IMR-90 (cell line): ENCODE measurements around the gene CALR3. TPM values are rescaled to one million over a fixed set of nuclear protein-coding genes. Genes with fewer than 3 reads are reported as not detected.

ENCODE experiments used
- ATAC-seq: fragments of 200-7000 bp; cut with Tn5 transposase; 2 replicates; pipeline ENCODE4 v1.9.1; 2020; ENCODE audit warnings: low read depth, mild to moderate bottlenecking, moderate library complexity
- BruUV-seq: library from RNA; stranded (reverse); fragments of 400-500 nt; replicated peaks from 2 replicates; lab custom pipeline; 2021; lab: Mats Ljungman, UMichigan
- CTCF ChIA-PET: fragments of 300-600 bp; formaldehyde crosslinking; extraction: SDS; loops from one replicate; lab custom pipeline; 2021; ENCODE audit warnings: antibody characterized with exemption; lab: Yijun Ruan, JAX
- POLR2A ChIA-PET: fragments of 300-600 bp; sonication (Branson Sonifier 250); formaldehyde crosslinking; loops from one replicate; lab custom pipeline; 2022; ENCODE audit warnings: antibody characterized with exemption; ENCODE audit not compliant: unreplicated experiment; lab: Charles Lee
- DNase-seq: peaks from one replicate; pipeline ENCODE4 v3.0.0; 2013
- H2AFZ ChIP-seq: replicated peaks from 2 replicates; pipeline ENCODE3; 2013; ENCODE audit warnings: low read length, mild to moderate bottlenecking; ENCODE audit not compliant: poor library complexity
- H2AK5ac ChIP-seq: 2 replicates; pipeline ENCODE4 v1.6.1; 2013; ENCODE audit warnings: low read depth, low read length, inconsistent platforms
- H2AK9ac ChIP-seq: replicated peaks from 2 replicates; pipeline ENCODE3; 2013; ENCODE audit warnings: mild to moderate bottlenecking, low read depth, low read length, moderate library complexity; ENCODE audit not compliant: poor library complexity
- H2BK120ac ChIP-seq: 2 replicates; pipeline ENCODE4 v1.6.1; 2013; ENCODE audit warnings: low read depth, low read length, inconsistent platforms
- H2BK15ac ChIP-seq: 3 replicates; pipeline ENCODE4 v1.6.1; 2013; ENCODE audit warnings: low read depth, low read length, inconsistent platforms
- H2BK20ac ChIP-seq: 2 replicates; pipeline ENCODE4 v1.6.1; 2013; ENCODE audit warnings: low read depth, mild to moderate bottlenecking, inconsistent platforms, low read length, moderate library complexity
- H2BK5ac ChIP-seq: 2 replicates; pipeline ENCODE4 v1.6.1; 2013; ENCODE audit warnings: mild to moderate bottlenecking, low read depth, low read length, inconsistent platforms; ENCODE audit not compliant: poor library complexity, severe bottlenecking
- H3K14ac ChIP-seq: replicated peaks from 2 replicates; pipeline ENCODE4 v1.6.1; 2013; ENCODE audit warnings: low read depth, low read length, inconsistent platforms
- H3K18ac ChIP-seq: 2 replicates; pipeline ENCODE4 v1.6.1; 2013; ENCODE audit warnings: low read depth, low read length, control low read depth
- H3K23ac ChIP-seq: 2 replicates; pipeline ENCODE4 v1.6.1; 2013; ENCODE audit warnings: low read depth, low read length, inconsistent platforms
- H3K27ac ChIP-seq: 2 replicates; pipeline ENCODE4 v1.5.1; 2013; ENCODE audit warnings: mild to moderate bottlenecking, control low read depth, low read length; ENCODE audit not compliant: insufficient read depth
- H3K27me3 ChIP-seq: 2 replicates; pipeline ENCODE4 v1.6.1; 2013; ENCODE audit warnings: low read length; ENCODE audit not compliant: control insufficient read depth, insufficient read depth
- H3K36me3 ChIP-seq: 2 replicates; pipeline ENCODE4 v1.6.1; 2013; ENCODE audit warnings: low read length, mixed read lengths; ENCODE audit not compliant: control insufficient read depth, insufficient read depth
- H3K4ac ChIP-seq: 2 replicates; pipeline ENCODE4 v1.6.1; 2013; ENCODE audit warnings: low read depth, low read length, inconsistent platforms
- H3K4me1 ChIP-seq: 2 replicates; pipeline ENCODE4 v1.6.1; 2013; ENCODE audit warnings: low read length, mixed read lengths; ENCODE audit not compliant: control insufficient read depth, insufficient read depth
- H3K4me2 ChIP-seq: 2 replicates; pipeline ENCODE4 v1.6.1; 2013; ENCODE audit warnings: low read depth, mild to moderate bottlenecking, control low read depth, low read length, moderate library complexity
- H3K4me3 ChIP-seq: 2 replicates; pipeline ENCODE4 v1.5.1; 2013; ENCODE audit warnings: low read depth, mild to moderate bottlenecking, control low read depth, low read length, moderate library complexity; ENCODE audit not compliant: insufficient read depth
- H3K56ac ChIP-seq: 2 replicates; pipeline ENCODE4 v1.6.1; 2013; ENCODE audit warnings: low read length, inconsistent platforms; ENCODE audit not compliant: insufficient read depth; ENCODE audit errors: extremely low read depth
- H3K79me1 ChIP-seq, 2 experiments: 2 replicates each; pipeline ENCODE4 v1.6.1; 2013; ENCODE audit warnings: low read length in 2 of 2, inconsistent platforms in 1 of 2, low read depth in 1 of 2
- H3K9ac ChIP-seq: 2 replicates; pipeline ENCODE4 v1.6.1; 2013; ENCODE audit warnings: low read depth, low read length, control low read depth
- H3K9me1 ChIP-seq: 2 replicates; pipeline ENCODE4 v1.6.1; 2013; ENCODE audit warnings: low read length, inconsistent platforms; ENCODE audit not compliant: insufficient read depth
- H3K9me3 ChIP-seq: 2 replicates; pipeline ENCODE4 v1.6.1; 2013; ENCODE audit warnings: low read length; ENCODE audit not compliant: control insufficient read depth, insufficient read depth
- H4K20me1 ChIP-seq: 2 replicates; pipeline ENCODE4 v1.6.1; 2013; ENCODE audit warnings: low read length, inconsistent platforms; ENCODE audit not compliant: insufficient read depth
- H4K5ac ChIP-seq: 2 replicates; pipeline ENCODE4 v1.6.1; 2013; ENCODE audit warnings: mild to moderate bottlenecking, low read depth, low read length, control low read depth
- H4K8ac ChIP-seq, 2 experiments: 2 replicates each; pipeline ENCODE4 v1.6.1; 2013; ENCODE audit warnings: low read depth in 2 of 2, low read length in 2 of 2, control low read depth in 1 of 2, inconsistent platforms in 1 of 2
- H4K91ac ChIP-seq: 2 replicates; pipeline ENCODE4 v1.6.1; 2013; ENCODE audit warnings: low read depth, low read length, inconsistent platforms; ENCODE audit not compliant: insufficient read depth
- BHLHE40 ChIP-seq: fragments of 150-350 bp; IDR thresholded peaks from 2 replicates; pipeline ENCODE4 v1.6.1; 2016; ENCODE audit warnings: mild to moderate bottlenecking, low read depth, low read length
- CEBPB ChIP-seq: IDR thresholded peaks from 2 replicates; pipeline ENCODE4 v1.6.1; 2012; ENCODE audit warnings: low read depth, low read length, improper control_type of control experiment
- CHD1 ChIP-seq: IDR thresholded peaks from 2 replicates; pipeline ENCODE4 v1.6.1; 2012; ENCODE audit warnings: low read depth, low read length, improper control_type of control experiment
- ELK1 ChIP-seq: fragments of 150-350 bp; IDR thresholded peaks from 2 replicates; pipeline ENCODE4 v1.6.1; 2016; ENCODE audit warnings: low read depth, mild to moderate bottlenecking, low read length, moderate library complexity, borderline replicate concordance
- FOS ChIP-seq: fragments of 150-350 bp; IDR thresholded peaks from 2 replicates; pipeline ENCODE4 v1.6.1; 2016; ENCODE audit warnings: low read depth, low read length
- MAFK ChIP-seq: IDR thresholded peaks from 2 replicates; pipeline ENCODE4 v1.6.1; 2012; ENCODE audit warnings: low read depth, low read length, improper control_type of control experiment
- MAZ ChIP-seq: IDR thresholded peaks from 2 replicates; pipeline ENCODE4 v1.6.1; 2012; ENCODE audit warnings: low read depth, mild to moderate bottlenecking, low read length, improper control_type of control experiment, moderate library complexity, borderline replicate concordance
- MXI1 ChIP-seq: IDR thresholded peaks from 2 replicates; pipeline ENCODE4 v1.6.1; 2012; ENCODE audit warnings: low read depth, mild to moderate bottlenecking, low read length, moderate library complexity, borderline replicate concordance
- NFE2L2 ChIP-seq: fragments of 150-350 bp; IDR thresholded peaks from 2 replicates; pipeline ENCODE4 v1.6.1; 2016; ENCODE audit warnings: low read depth, mild to moderate bottlenecking, low read length
- POLR2A ChIP-seq: IDR thresholded peaks from 2 replicates; pipeline ENCODE4 v1.6.1; 2012; ENCODE audit warnings: mild to moderate bottlenecking, low read depth, low read length
- RAD21 ChIP-seq: IDR thresholded peaks from 2 replicates; pipeline ENCODE4 v1.6.1; 2012; ENCODE audit warnings: low read length, improper control_type of control experiment
- RCOR1 ChIP-seq: IDR thresholded peaks from 2 replicates; pipeline ENCODE4 v1.6.1; 2012; ENCODE audit warnings: mild to moderate bottlenecking, low read length, improper control_type of control experiment; ENCODE audit not compliant: insufficient replicate concordance
- RFX5 ChIP-seq: IDR thresholded peaks from 2 replicates; pipeline ENCODE4 v1.8.0; 2012; ENCODE audit warnings: low read depth, mild to moderate bottlenecking, low read length, moderate library complexity
- SMC3 ChIP-seq: fragments of 150-350 bp; IDR thresholded peaks from 2 replicates; pipeline ENCODE4 v1.6.1; 2016; ENCODE audit warnings: low read depth, mild to moderate bottlenecking, antibody characterized with exemption, low read length, moderate library complexity
- USF2 ChIP-seq: fragments of 150-350 bp; IDR thresholded peaks from 2 replicates; pipeline ENCODE4 v1.6.1; 2017; ENCODE audit warnings: mild to moderate bottlenecking, antibody characterized with exemption, low read length, low read depth
- WGBS, 2 experiments: methylation state at CpG; one replicate each; pipeline versions ENCODE4 v1.1.5 to v1.1.7; 2013; ENCODE audit warnings: missing lambda C conversion rate in 2 of 2; ENCODE audit not compliant: insufficient read length in 1 of 2; ENCODE audit errors: extremely low coverage in 2 of 2; 5-methylcytosine and 5-hydroxymethylcytosine counted together
- dilution Hi-C: fragments of 300-500 bp; cut with HindIII; formaldehyde crosslinking; loops from one replicate; pipeline ENCODE4 v1.14.3; 2018; ENCODE audit warnings: low sequenced_read_pairs; ENCODE audit not compliant: unreplicated experiment
- in situ Hi-C: fragments of 300-500 bp; cut with MboI; formaldehyde crosslinking; loops from 3 replicates; pipeline ENCODE4 v1.14.3; 2019; ENCODE audit warnings: low sequenced_read_pairs, inconsistent platforms, mixed read lengths
- intact Hi-C: fragments of 100-400 bp; cut with micrococcal nuclease; formaldehyde crosslinking; loops from 2 replicates; pipeline ENCODE4 v1.10.0; 2022
- polyA plus RNA-seq, 3 experiments: library from polyadenylated mRNA; depleted of rRNA; stranded (reverse); fragments of >200 nt; gene quantifications; 2 replicates each; pipeline ENCODE4 v1.2.3, GENCODE V29; 2012; ENCODE audit warnings: low replicate concordance in 1 of 3
- total RNA-seq: library from RNA; depleted of rRNA; stranded (reverse); fragments of >200 nt; gene quantifications from 2 replicates; pipeline ENCODE4 v1.2.3, GENCODE V29; 2012
- TF ChIP-seq, protein P1 (sequence below): conservative IDR thresholded peaks from 2 replicates; pipeline ENCODE4 v1.5.1; 2012; ENCODE audit warnings: mild to moderate bottlenecking, low read depth, low read length, improper control_type of control experiment

CALR3 gene
- total and polyA plus RNA-seq, 2 of the 4 experiments (the other 2 are of a cell fraction), result not detected

DNA sequence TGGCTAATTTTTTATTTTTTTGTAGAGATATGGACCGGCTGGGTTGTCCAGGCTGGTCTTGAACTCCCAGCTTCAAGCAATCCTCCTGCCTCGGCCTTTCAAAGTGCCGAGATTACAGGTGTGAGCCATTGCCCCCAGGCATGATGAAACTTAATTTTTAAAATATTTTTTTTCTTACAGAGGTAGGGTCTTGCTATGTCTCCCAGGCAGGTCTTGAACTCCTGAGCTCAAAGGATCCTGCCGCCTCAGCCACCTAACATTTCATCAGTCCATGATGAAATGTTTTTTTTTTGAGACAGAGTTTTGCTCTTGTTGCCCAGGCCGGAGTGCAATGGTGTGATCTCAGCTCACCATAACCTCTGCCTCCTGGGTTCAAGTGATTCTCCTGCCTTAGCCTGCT, 12.6 kb upstream of the CALR3 start:
- ATAC-seq, result no peak
- no CpG with 5 or more reads among the region's 5 CpGs for WGBS, 2 experiments
- POLR2A ChIA-PET, result no interaction called here

More for the DNA sequence above, 12.6 kb upstream of the CALR3 start:
- Histone ChIP-seq H3K27me3 (no peaks in the 10 kb centered on the region), H3K56ac (no peak overlapping the region), H2BK20ac (no peak overlapping the region), H2AK5ac (no peak overlapping the region), H3K4ac (no peak overlapping the region), H3K4me2 (no peak overlapping the region), H2AK9ac (no peak overlapping the region), H2BK120ac (no peak overlapping the region), H3K9me3 (no peaks in the 10 kb centered on the region), H3K9ac (no peak overlapping the region), H3K14ac (no peak overlapping the region), H3K18ac (no peak overlapping the region), H3K4me1 (peaks cover 5% of the 10 kb centered on the region; the same call in 1 of the 2 replicates), H3K79me1 (no peaks in the 10 kb centered on the region), H4K5ac (no peak overlapping the region), H4K8ac (no peak overlapping the region), H2AFZ (no peak overlapping the region), H3K36me3 (peaks cover 40% of the 10 kb centered on the region), H4K91ac (no peak overlapping the region), H3K23ac (no peak overlapping the region), H3K27ac (no peak overlapping the region), H2BK15ac (no peak overlapping the region), H3K9me1 (no peaks in the 10 kb centered on the region), H3K4me3 (no peak overlapping the region), H4K20me1 (no peaks in the 10 kb centered on the region), H2BK5ac (no peak overlapping the region)
- TF ChIP-seq POLR2A, result no peak
- TF ChIP-seq RCOR1, result no peak
- TF ChIP-seq RAD21, result no peak
- no peak for TF ChIP-seq MAFK
- no peak for TF ChIP-seq SMC3
- TF ChIP-seq, protein P1, sequence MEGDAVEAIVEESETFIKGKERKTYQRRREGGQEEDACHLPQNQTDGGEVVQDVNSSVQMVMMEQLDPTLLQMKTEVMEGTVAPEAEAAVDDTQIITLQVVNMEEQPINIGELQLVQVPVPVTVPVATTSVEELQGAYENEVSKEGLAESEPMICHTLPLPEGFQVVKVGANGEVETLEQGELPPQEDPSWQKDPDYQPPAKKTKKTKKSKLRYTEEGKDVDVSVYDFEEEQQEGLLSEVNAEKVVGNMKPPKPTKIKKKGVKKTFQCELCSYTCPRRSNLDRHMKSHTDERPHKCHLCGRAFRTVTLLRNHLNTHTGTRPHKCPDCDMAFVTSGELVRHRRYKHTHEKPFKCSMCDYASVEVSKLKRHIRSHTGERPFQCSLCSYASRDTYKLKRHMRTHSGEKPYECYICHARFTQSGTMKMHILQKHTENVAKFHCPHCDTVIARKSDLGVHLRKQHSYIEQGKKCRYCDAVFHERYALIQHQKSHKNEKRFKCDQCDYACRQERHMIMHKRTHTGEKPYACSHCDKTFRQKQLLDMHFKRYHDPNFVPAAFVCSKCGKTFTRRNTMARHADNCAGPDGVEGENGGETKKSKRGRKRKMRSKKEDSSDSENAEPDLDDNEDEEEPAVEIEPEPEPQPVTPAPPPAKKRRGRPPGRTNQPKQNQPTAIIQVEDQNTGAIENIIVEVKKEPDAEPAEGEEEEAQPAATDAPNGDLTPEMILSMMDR, result no peak
- TF ChIP-seq FOS, result no peak
- no peak for TF ChIP-seq CEBPB
- TF ChIP-seq ELK1, result no peak
- TF ChIP-seq USF2, result no peak
- TF ChIP-seq BHLHE40, result no peak
- no peak for TF ChIP-seq MAZ
- TF ChIP-seq MXI1, result no peak
- TF ChIP-seq RFX5, result no peak
- TF ChIP-seq CHD1, result no peak
- TF ChIP-seq NFE2L2, result no peak
- dilution Hi-C loops (no loop called here), intact Hi-C loops (no loop called here), in situ Hi-C loops (no loop called here)
- DNase-seq, result no peak
- CTCF ChIA-PET, result no interaction called here
- BruUV-seq, result no TSS peak
